ENCODE data around the gene LPAR3.

GRCh38 chr1:84856726-84857270, 36.2 kb downstream of the LPAR3 start:
- TF ChIP-seq REST (IDR thresholded peaks at IDR 0.05; ENCODE audit: borderline replicate concordance in 1 of 2, low read depth in 1 of 2, low read length in 2 of 2) (no peak), TFAP4 (IDR thresholded peaks at IDR 0.05; ENCODE audit: borderline replicate concordance, low read depth) (no peak), NFE2L1 (CRISPR knock-in tag; IDR thresholded peaks at IDR 0.05; ENCODE audit: borderline replicate concordance) (no peak), MZF1 (CRISPR knock-in tag; IDR thresholded peaks at IDR 0.05; ENCODE audit: borderline replicate concordance) (no peak), POLR2AphosphoS2 (IDR thresholded peaks at IDR 0.05; ENCODE audit: low read depth, low read length) (no peak)

Data from HepG2 (cell line).